ENCODE measurements around the gene SEMA4B. TPM values are rescaled to one million over a fixed set of nuclear protein-coding genes. Genes with fewer than 3 reads are reported as not detected.

The SEMA4B gene
- total RNA-seq, 2 donors from 2014 or later: 42.8 to 63.9 TPM

- no peaks in the 10 kb centered on the region for H3K27me3 ChIP-seq
- TF ChIP-seq POLR2A (IDR thresholded peaks at IDR 0.05): peak in 2 of 3 donors; percentile 37 to 45
- peak in 3 of 7 experiments; percentile 10 to 43 (median 12) for TF ChIP-seq CTCF (IDR thresholded peaks at IDR 0.05)
- peak overlapping the region; percentile 86 to 91 (median 90) for H3K27ac ChIP-seq
- H3K9me3 ChIP-seq: no peaks in the 10 kb centered on the region
- ATAC-seq (peak; percentile 65), DNase-seq (peak; percentile 82 to 90 (median 86))
- H3K4me1 ChIP-seq: peaks cover 92% of the 10 kb centered on the region
- no peak overlapping the region for H3K4me3 ChIP-seq
- WGBS, 2 donors: 27 to 29% methylated on average over 16 of the region's 16 CpGs
- intact Hi-C loops (cut with DNase I): no loop called here
- no peaks in the 10 kb centered on the region for H3K36me3 ChIP-seq (replicated peaks in 1 of 2; ENCODE audit: insufficient read depth in 1 of 2, low read depth in 2 of 2)
These were observed 46.1 kb upstream of the SEMA4B start for GRCh38 chr15:90154861-90155626.

DNA sequence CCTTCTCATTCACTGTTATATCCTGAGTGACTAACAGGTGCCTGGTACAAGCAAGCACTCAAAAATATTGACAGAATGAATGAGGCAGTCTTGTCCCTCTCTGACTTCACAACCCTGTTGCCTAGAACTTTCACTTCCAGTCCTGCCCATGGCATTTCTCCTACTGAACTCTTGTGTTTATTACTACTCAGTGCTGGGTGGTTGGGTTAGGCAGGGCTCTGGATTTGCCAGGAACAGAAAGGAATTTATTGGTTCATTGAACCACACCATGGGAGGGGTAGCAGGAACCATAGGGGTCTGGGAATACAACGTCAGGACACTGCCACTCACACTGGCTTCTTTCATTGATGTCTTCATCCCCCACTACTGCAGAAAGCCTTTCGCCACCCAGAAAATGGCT lies 41.9 kb upstream of the SEMA4B start:
- no peak for DNase-seq
- H3K27me3 ChIP-seq: no peaks in the 10 kb centered on the region
- intact Hi-C loops (cut with DNase I): no loop called here
- ATAC-seq: no peak
- 68 to 85% methylated on average over 2 of the region's 2 CpGs for WGBS, 2 donors
- H3K27ac ChIP-seq: peak overlapping the region; percentile 84 to 91 (median 88)
- H3K4me1 ChIP-seq: peaks cover 74% of the 10 kb centered on the region
- TF ChIP-seq POLR2A (IDR thresholded peaks at IDR 0.05) (no peak), CTCF (IDR thresholded peaks at IDR 0.05) (no peak)
- H3K4me3 ChIP-seq: no peak overlapping the region
- no peaks in the 10 kb centered on the region for H3K36me3 ChIP-seq (replicated peaks in 1 of 2; ENCODE audit: insufficient read depth in 1 of 2, low read depth in 2 of 2)
- H3K9me3 ChIP-seq: no peaks in the 10 kb centered on the region

DNA sequence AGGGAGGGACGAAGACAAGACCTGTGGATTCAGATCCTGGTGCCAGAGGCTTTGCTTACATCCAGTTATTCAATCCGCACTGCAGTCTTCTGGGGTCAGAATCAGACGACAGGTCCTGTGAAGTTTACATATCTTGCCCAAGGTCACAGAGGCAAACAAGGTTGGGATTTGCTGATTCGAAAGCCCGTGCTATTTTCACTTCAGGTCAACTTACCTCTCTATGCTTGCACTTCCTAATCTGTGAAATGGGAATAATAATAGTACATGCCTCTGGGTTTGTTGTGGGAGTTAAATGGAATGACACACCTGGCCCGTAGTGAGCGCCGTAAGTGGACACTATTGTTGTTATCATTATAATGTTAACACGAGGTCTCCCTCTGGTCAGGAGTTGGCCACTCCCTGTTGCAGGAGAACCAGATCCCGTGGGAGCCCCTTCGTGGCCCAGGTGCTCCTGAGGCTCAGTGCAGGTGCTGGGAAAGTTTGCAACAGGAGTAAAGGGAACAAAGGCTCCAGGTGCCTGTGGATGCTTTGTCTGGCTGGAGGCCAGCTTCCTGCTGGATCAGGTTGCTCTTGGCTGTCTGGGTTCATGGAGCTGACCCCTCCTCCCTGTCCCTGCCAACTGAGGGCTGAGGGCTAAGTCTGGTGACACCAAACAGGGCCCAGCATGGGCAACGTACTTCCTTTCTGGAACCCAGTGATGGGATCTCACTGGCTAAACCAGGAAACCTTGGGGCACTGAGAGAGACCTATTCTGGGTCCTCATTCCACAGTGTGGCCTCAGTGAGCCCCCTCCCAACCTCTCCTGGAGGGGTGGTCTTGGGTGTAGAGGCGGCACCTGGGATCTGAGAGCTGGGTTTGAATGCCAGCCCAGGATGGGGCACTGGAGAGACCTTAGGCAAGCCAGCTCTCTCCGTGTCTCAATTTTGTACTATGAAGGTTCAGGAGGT lies 40.1 kb upstream of the SEMA4B start:
- ATAC-seq (peak; percentile 45), DNase-seq (peak; percentile 92 to 97 (median 96))
- peaks cover 64% of the 10 kb centered on the region for H3K4me1 ChIP-seq
- WGBS, 2 donors: 20 to 31% methylated on average over 12 to 14 of the region's 14 CpGs
- intact Hi-C loops (cut with DNase I): loop anchor here (5.0 kb wide), 1 partner anchor 51 kb away; no protein-coding TSS in a partner anchor
- H3K27ac ChIP-seq: peak overlapping the region; percentile 74 to 91 (median 88)
- TF ChIP-seq CTCF (IDR thresholded peaks at IDR 0.05) (no peak), POLR2A (IDR thresholded peaks at IDR 0.05) (peak in 2 of 3 donors; percentile 6 to 25)
- no peaks in the 10 kb centered on the region for H3K27me3 ChIP-seq
- no peaks in the 10 kb centered on the region for H3K9me3 ChIP-seq
- no peaks in the 10 kb centered on the region for H3K36me3 ChIP-seq (replicated peaks in 1 of 2; ENCODE audit: insufficient read depth in 1 of 2, low read depth in 2 of 2)
- no peak overlapping the region for H3K4me3 ChIP-seq

DNA sequence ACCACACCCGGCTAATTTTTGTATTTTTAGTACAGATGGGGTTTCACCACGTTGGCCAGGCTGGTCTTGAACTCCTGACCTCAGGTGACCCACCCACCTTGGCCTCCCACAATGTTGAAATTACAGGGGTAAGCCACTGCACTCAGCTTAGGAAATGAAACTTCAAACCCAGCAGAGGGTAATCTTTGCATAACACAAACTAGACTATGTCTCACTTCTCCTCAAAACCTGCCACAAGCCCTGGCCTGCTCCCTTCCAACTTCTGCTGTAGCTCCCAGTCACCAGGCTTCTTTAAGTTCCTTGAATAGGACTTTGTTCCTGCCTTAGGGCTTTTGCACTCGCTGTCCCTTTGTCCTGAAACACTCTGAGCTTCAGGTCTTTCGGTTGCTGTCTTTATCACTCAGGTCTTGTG lies 39.2 kb upstream of the SEMA4B start:
- H3K27me3 ChIP-seq: no peaks in the 10 kb centered on the region
- H3K4me3 ChIP-seq: no peak overlapping the region
- no peak for ATAC-seq
- TF ChIP-seq POLR2A (IDR thresholded peaks at IDR 0.05) (no peak), CTCF (IDR thresholded peaks at IDR 0.05) (no peak)
- no peaks in the 10 kb centered on the region for H3K36me3 ChIP-seq (replicated peaks in 1 of 2; ENCODE audit: insufficient read depth in 1 of 2, low read depth in 2 of 2)
- H3K9me3 ChIP-seq: no peaks in the 10 kb centered on the region
- intact Hi-C loops (cut with DNase I): loop anchor here (5.0 kb wide), 1 partner anchor 50 kb away; no protein-coding TSS in a partner anchor
- H3K27ac ChIP-seq: peak overlapping the region; percentile 74 to 91 (median 88)
- no peak for DNase-seq
- H3K4me1 ChIP-seq: peaks cover 62% of the 10 kb centered on the region
- 58 to 63% methylated on average over 4 of the region's 4 CpGs for WGBS, 2 donors

All from body of pancreas (tissue), 4 donors.